GM12878 (cell line): ENCODE data around the gene NRSN2. TPM values are rescaled to one million over a fixed set of nuclear protein-coding genes. Genes with fewer than 3 reads are reported as not detected.

ENCODE experiments used
- ATAC-seq: fragments of 200-7000 bp; cut with Tn5 transposase; 3 replicates; pipeline ENCODE4 v1.9.1; 2020; ENCODE audit warnings: mild to moderate bottlenecking, moderate library complexity
- BruUV-seq: library from RNA; stranded (reverse); fragments of 400-500 nt; replicated peaks from 2 replicates; lab custom pipeline; 2021; lab: Mats Ljungman, UMichigan
- CTCF ChIA-PET: fragments of 300-600 bp; sonication (Branson Sonifier 250); formaldehyde crosslinking; extraction: SDS; loops from one replicate; lab custom pipeline; 2021; ENCODE audit warnings: inconsistent platforms; lab: Yijun Ruan, JAX
- POLR2A ChIA-PET: fragments of 350-600 bp; formaldehyde crosslinking; extraction: SDS; loops from one replicate; lab custom pipeline; 2021; ENCODE audit warnings: inconsistent platforms; lab: Charles Lee
- RAD21 ChIA-PET: fragments of 300-600 bp; sonication (Branson Sonifier 250); formaldehyde crosslinking; loops from one replicate; lab custom pipeline; 2023; ENCODE audit warnings: antibody characterized with exemption; ENCODE audit not compliant: unreplicated experiment; lab: Charles Lee
- SMC1A ChIA-PET: fragments of 300-600 bp; sonication (Branson Sonifier 250); formaldehyde crosslinking; loops from one replicate; lab custom pipeline; 2023; ENCODE audit not compliant: unreplicated experiment, uncharacterized antibody; lab: Charles Lee
- DNase-seq: peaks from one replicate; pipeline ENCODE4 v3.0.0-alpha.2; 2011; ENCODE audit warnings: low read depth, low spot score
- FAIRE-seq: peaks from 3 replicates; lab custom pipeline; 2011; peaks lifted over from hg19 to GRCh38; lab: Jason Lieb, UNC
- H2AFZ ChIP-seq: 2 replicates; pipeline ENCODE4 v1.6.0; 2011; ENCODE audit warnings: low read depth, low read length, control low read depth; ENCODE audit not compliant: control insufficient read depth
- H3K27ac ChIP-seq: 2 replicates; pipeline ENCODE4 v1.5.1; 2011; ENCODE audit warnings: control low read depth; ENCODE audit not compliant: control insufficient read depth, insufficient read depth
- H3K27me3 ChIP-seq, 2 experiments: replicated peaks in 1 of 2; 2 replicates each; pipeline versions ENCODE4 v1.6.0 to v1.6.1; 2011; ENCODE audit warnings: low read length in 1 of 2; ENCODE audit not compliant: control insufficient read depth in 2 of 2, insufficient read depth in 2 of 2
- H3K36me3 ChIP-seq, 2 experiments: 2 replicates each; pipeline ENCODE4 v1.5.1; 2011; ENCODE audit warnings: low read length in 1 of 2; ENCODE audit not compliant: control insufficient read depth in 2 of 2, insufficient read depth in 2 of 2
- H3K4me1 ChIP-seq: 2 replicates; pipeline ENCODE4 v1.6.1; 2011; ENCODE audit warnings: mild to moderate bottlenecking, low read length, moderate library complexity, mixed read lengths; ENCODE audit not compliant: control insufficient read depth, insufficient read depth
- H3K4me2 ChIP-seq: 2 replicates; pipeline ENCODE4 v1.6.0; 2011; ENCODE audit warnings: control low read depth; ENCODE audit not compliant: control insufficient read depth, insufficient read depth
- H3K4me3 ChIP-seq: fragments of 200-600 bp; sonication (generic); 2 replicates; pipeline ENCODE4 v1.5.1; 2016
- H3K79me2 ChIP-seq: 2 replicates; pipeline ENCODE4 v1.6.0; 2011; ENCODE audit warnings: low read length; ENCODE audit not compliant: control insufficient read depth, insufficient read depth
- H3K9ac ChIP-seq: 2 replicates; pipeline ENCODE4 v1.8.0; 2011; ENCODE audit warnings: low read length, control low read depth, mixed read lengths; ENCODE audit not compliant: control insufficient read depth, insufficient read depth
- H3K9me3 ChIP-seq: replicated peaks from 3 replicates; pipeline ENCODE4 v1.5.1; 2011; ENCODE audit warnings: mild to moderate bottlenecking, low read length; ENCODE audit not compliant: control insufficient read depth, insufficient read depth
- H4K20me1 ChIP-seq: 2 replicates; pipeline ENCODE4 v1.6.0; 2011; ENCODE audit not compliant: control insufficient read depth, insufficient read depth
- BMI1 ChIP-seq: fragments of 450-650 bp; IDR thresholded peaks from 2 replicates; pipeline ENCODE4 v1.6.1; 2016; ENCODE audit warnings: mild to moderate bottlenecking, moderate library complexity, borderline replicate concordance
- CHD1 ChIP-seq: IDR thresholded peaks from 2 replicates; pipeline ENCODE4 v1.6.1; 2012; ENCODE audit warnings: low read depth, low read length, improper control_type of control experiment
- DPF2 ChIP-seq: fragments of 450-650 bp; IDR thresholded peaks from 2 replicates; pipeline ENCODE4 v1.6.1; 2017; ENCODE audit warnings: mild to moderate bottlenecking
- EGR1 ChIP-seq, 2 experiments: IDR thresholded peaks; 1 replicate in 1 of 2; 2 replicates in 1 of 2; pipeline ENCODE4 v1.6.1; 2011 to 2012; ENCODE audit warnings: low read depth in 2 of 2, low read length in 2 of 2, borderline replicate concordance in 1 of 2, mild to moderate bottlenecking in 1 of 2, moderate library complexity in 1 of 2
- NFXL1 ChIP-seq: fragments of 450-650 bp; IDR thresholded peaks from 2 replicates; pipeline ENCODE4 v1.6.1; 2017; ENCODE audit warnings: antibody characterized with exemption, mild to moderate bottlenecking, borderline replicate concordance
- PAX5 ChIP-seq: IDR thresholded peaks from 2 replicates; pipeline ENCODE4 v1.6.1; 2011; ENCODE audit warnings: low read depth, low read length, borderline replicate concordance
- POLR2AphosphoS5 ChIP-seq: IDR thresholded peaks from 2 replicates; pipeline ENCODE4 v1.6.1; 2011; ENCODE audit warnings: mild to moderate bottlenecking, low read length, inconsistent platforms
- REST ChIP-seq: IDR thresholded peaks from 2 replicates; pipeline ENCODE4 v1.6.1; 2012; ENCODE audit warnings: mild to moderate bottlenecking, low read depth, low read length
- TARDBP ChIP-seq: IDR thresholded peaks from 2 replicates; pipeline ENCODE4 v1.6.1; 2016; ENCODE audit warnings: borderline replicate concordance
- TCF7 ChIP-seq: IDR thresholded peaks from 2 replicates; pipeline ENCODE4 v1.6.1; 2014; ENCODE audit warnings: antibody characterized with exemption, borderline replicate concordance
- ZBTB40 ChIP-seq: fragments of 450-650 bp; IDR thresholded peaks from 2 replicates; pipeline ENCODE4 v1.6.1; 2016; ENCODE audit warnings: mild to moderate bottlenecking, moderate library complexity, borderline replicate concordance
- WGBS: methylation state at CpG from one replicate; pipeline ENCODE4 v1.1.6; 2016; ENCODE audit warnings: low lambda C conversion rate; ENCODE audit not compliant: insufficient replicate concordance, insufficient coverage; ENCODE audit errors: missing lambda C conversion rate; 5-methylcytosine and 5-hydroxymethylcytosine counted together
- in situ Hi-C: fragments of 300-500 bp; cut with MboI; formaldehyde crosslinking; loops from 9 replicates; pipeline ENCODE4 v1.14.3; 2018; ENCODE audit warnings: mixed read lengths
- intact Hi-C: fragments of 100-400 bp; cut with micrococcal nuclease; formaldehyde crosslinking; loops from one replicate; pipeline ENCODE4 v1.14.2; 2022; ENCODE audit not compliant: unreplicated experiment
- polyA plus RNA-seq, 11 experiments: library from polyadenylated mRNA; depleted of rRNA in 4 of 11; unstranded in 6 of 11; stranded (reverse) in 5 of 11; fragments of >200 nt; fragmentation: Nextera tagmentation in 4 of 11; fragmentation: Illumina TruSeq in 1 of 11; extraction: Ambion mirVana in 4 of 11; extraction: Trizol in 1 of 11; gene quantifications; 1 replicate in 1 of 11; 2 replicates in 10 of 11; pipeline versions ENCODE4 v1.2.1 to v1.2.3, GENCODE V29; 2011 to 2016; ENCODE audit warnings: inconsistent platforms in 2 of 11, missing spikeins in 2 of 11, low read depth in 1 of 11
- total RNA-seq, 4 experiments: library from RNA; depleted of rRNA in 3 of 4; stranded (reverse); fragments of >200 nt in 3 of 4; fragmentation: Illumina TruSeq in 1 of 4; extraction: Trizol in 1 of 4; gene quantifications; 2 replicates each; pipeline versions ENCODE4 v1.2.1 to v1.2.3, GENCODE V29; 2013 to 2021

Gene NRSN2
- total and polyA plus RNA-seq, 10 of the 15 experiments (the other 5 are each of a cell fraction or from before 2014, with no cell fraction given): 6.2 to 32.4 (median 13.0) TPM

DNA sequence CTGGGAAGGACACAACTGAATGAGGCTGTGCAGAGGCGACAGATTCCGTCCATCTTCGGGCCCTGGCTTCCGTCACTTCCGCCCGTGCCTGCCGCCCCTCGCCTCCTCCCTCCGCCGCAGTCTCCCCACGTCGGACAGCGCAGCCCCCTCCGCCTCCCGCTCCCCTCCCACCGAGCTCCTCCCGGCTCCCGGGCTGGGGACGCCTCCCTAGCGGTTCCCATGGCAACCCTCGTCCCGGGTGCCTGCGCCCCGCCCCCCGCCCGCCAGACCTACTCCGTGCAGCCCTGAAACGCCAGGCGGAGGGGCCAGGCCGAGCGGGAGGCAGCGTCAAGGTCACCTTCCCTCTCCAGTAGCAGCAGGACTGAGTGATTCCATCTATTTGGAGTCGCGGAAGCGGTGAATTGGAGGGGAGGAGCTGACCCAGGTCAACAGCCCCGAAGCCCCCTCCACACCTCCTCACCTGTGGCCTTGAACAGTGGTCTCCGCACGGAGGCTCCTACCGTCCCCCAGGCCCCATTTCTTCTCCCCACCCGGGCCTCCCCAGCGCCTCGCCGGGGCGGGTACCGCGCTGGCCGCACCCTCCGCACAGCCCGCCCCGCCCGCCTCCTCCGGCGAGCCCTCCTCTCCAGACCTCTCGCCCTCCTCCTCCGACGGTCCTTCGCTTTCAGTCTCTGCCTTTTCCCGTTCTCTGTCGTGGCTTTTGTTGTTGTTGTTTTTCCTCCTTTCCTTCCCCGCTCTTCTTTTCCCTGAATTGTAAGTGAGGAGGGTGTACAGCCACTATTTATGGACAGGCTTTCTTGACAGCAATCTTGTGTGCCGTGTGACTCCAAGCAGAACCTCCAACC, 951 bp downstream of the NRSN2 start:
- ATAC-seq: peak; percentile 89
- FAIRE-seq: peak; percentile 78
- peak overlapping the region; percentile 73 for H3K27ac ChIP-seq
- 0% methylated on average over 13 of the region's 61 CpGs for whole genome bisulfite sequencing
- 0 out of 2 replicates have a peak, but pooled peaks cover 3% of the 10 kb centered on the region for H3K4me1 ChIP-seq
- ChIA-PET SMC1A (no interaction called here), RAD21 (interaction anchor here (0.6 to 1.3 kb wide), 2 partner anchors 20 to 196 kb away, joined by 3 to 4 read pairs; partner anchors contain the start of gene CSNK2A1), CTCF (interaction anchor here (0.8 to 3.6 kb wide), 2 partner anchors 17 to 24 kb away, joined by 3 to 27 read pairs; no protein-coding TSS in a partner anchor), POLR2A (interaction anchor here (1.0 to 1.7 kb wide), 3 partner anchors 22 to 51 kb away, joined by 3 to 9 read pairs (median 3); partner anchors contain the start of genes SOX12 and ZCCHC3)
- no peaks in the 10 kb centered on the region; a peak in 2 of 4 replicates for H3K36me3 ChIP-seq
- H3K4me2 ChIP-seq: peak overlapping the region; percentile 83
- peak overlapping the region; percentile 70 for H3K9ac ChIP-seq
- peak overlapping the region; percentile 73 for H2AFZ ChIP-seq
- intact Hi-C loops (no loop called here), in situ Hi-C loops (no loop called here)
- H3K4me3 ChIP-seq: peak overlapping the region; percentile 83
- TSS peak; percentile 55 for BruUV-seq
- H3K27me3 ChIP-seq: no peaks in the 10 kb centered on the region
- peaks cover 4% of the 10 kb centered on the region; the same call in 1 of the 2 replicates for H3K79me2 ChIP-seq
- H3K9me3 ChIP-seq: no peaks in the 10 kb centered on the region
- peak; percentile 64 for DNase-seq
- no peaks in the 10 kb centered on the region for H4K20me1 ChIP-seq
- TF ChIP-seq PAX5 (peak; percentile 72; the same call in 1 of the 2 replicates), TARDBP (no peak), BMI1 (peak; percentile 99), NFXL1 (no peak), TCF7 (no peak), DPF2 (peak; percentile 69; the same call in 1 of the 2 replicates), REST (0 out of 2 replicates have a peak, but pooled peaks have one; percentile 32), POLR2AphosphoS5 (peak; percentile 40; the same call in 1 of the 2 replicates), EGR1 (IDR thresholded peaks at IDR 0.05; ENCODE audit: borderline replicate concordance in 1 of 2, low read depth in 2 of 2, low read length in 2 of 2) (peak in 1 of 2 experiments; percentile 52; a peak in 1 of 3 replicates), ZBTB40 (peak; percentile 64), CHD1 (0 out of 2 replicates have a peak, but pooled peaks have one; percentile 45)
